ENCODE measurements around the gene FHIT.

FHIT gene

GRCh38 chr3:61149236-61149635 lies 102.0 kb downstream of the FHIT start:
- DNase-seq (ENCODE audit: low read depth): no peak
- no peak for TF ChIP-seq CTCF (conservative IDR thresholded peaks at IDR 0.05; ENCODE audit: low read depth, low read length)

GRCh38 chr3:61146010-61146890 lies 105.0 kb downstream of the FHIT start:
- no peak for TF ChIP-seq CTCF (conservative IDR thresholded peaks at IDR 0.05; ENCODE audit: low read depth, low read length)
- DNase-seq (ENCODE audit: low read depth): peak; percentile 9
- H3K4me3 ChIP-seq (ENCODE audit: low read length): no peak overlapping the region

More at GRCh38 chr3:61149236-61149635, 102.0 kb downstream of the FHIT start:
- no peak overlapping the region for H3K4me3 ChIP-seq (ENCODE audit: low read length)

- DNase-seq (ENCODE audit: low read depth): no peak
- H3K4me3 ChIP-seq (ENCODE audit: low read length): no peak overlapping the region
- TF ChIP-seq CTCF (conservative IDR thresholded peaks at IDR 0.05; ENCODE audit: low read depth, low read length): no peak
Measured at GRCh38 chr3:61141697-61142096, 109.6 kb downstream of the FHIT start.

GRCh38 chr3:61141227-61141626 lies 110.0 kb downstream of the FHIT start:
- H3K4me3 ChIP-seq (ENCODE audit: low read length): no peak overlapping the region
- no peak for TF ChIP-seq CTCF (conservative IDR thresholded peaks at IDR 0.05; ENCODE audit: low read depth, low read length)
- no peak for DNase-seq (ENCODE audit: low read depth)

- TF ChIP-seq CTCF (conservative IDR thresholded peaks at IDR 0.05; ENCODE audit: low read depth, low read length): no peak
- H3K4me3 ChIP-seq (ENCODE audit: low read length): no peak overlapping the region
- DNase-seq (ENCODE audit: low read depth): no peak
Measured at GRCh38 chr3:61139686-61140085, 111.6 kb downstream of the FHIT start.

- DNase-seq (ENCODE audit: low read depth): no peak
- H3K4me3 ChIP-seq (ENCODE audit: low read length): no peak overlapping the region
- no peak for TF ChIP-seq CTCF (conservative IDR thresholded peaks at IDR 0.05; ENCODE audit: low read depth, low read length)
Measured at GRCh38 chr3:61138401-61138800, 112.9 kb downstream of the FHIT start.

- no peak for TF ChIP-seq CTCF (conservative IDR thresholded peaks at IDR 0.05; ENCODE audit: low read depth, low read length)
- DNase-seq (ENCODE audit: low read depth): no peak
- no peak overlapping the region for H3K4me3 ChIP-seq (ENCODE audit: low read length)
Measured at GRCh38 chr3:61136191-61136590, 115.1 kb downstream of the FHIT start.
